Natural killer cell (primary cell): ENCODE measurements around the gene VGLL4. TPM values are rescaled to one million over a fixed set of nuclear protein-coding genes. Genes with fewer than 3 reads are reported as not detected.
"Not testable (repeated sequence)": the region's sequence is repeated elsewhere in the genome, so short reads cannot be mapped to it uniquely, and the experiment has no call there.

Experiments used
- ATAC-seq, 3 donors: fragments of 150-1000 bp in 2 of 3; fragments of 200-7000 bp in 1 of 3; cut with Tn5 transposase; 1 replicate in 1 of 3; 2 replicates in 2 of 3; pipeline ENCODE4 v1.10.0; 2021; ENCODE audit warnings: mild to moderate bottlenecking in 2 of 3, moderate library complexity in 2 of 3
- DNase-seq, 2 donors: peaks; one replicate each; pipeline versions ENCODE4 v3.0.0 to v3.0.0-alpha.2; 2013 to 2021; ENCODE audit warnings: mixed read lengths in 1 of 2
- H3K27ac ChIP-seq: one replicate; pipeline ENCODE4 v1.5.1; 2013; ENCODE audit warnings: mild to moderate bottlenecking, low read length
- H3K27me3 ChIP-seq: one replicate; pipeline ENCODE4 v1.6.1; 2013; ENCODE audit warnings: low read length; ENCODE audit not compliant: control insufficient read depth, insufficient read depth
- H3K36me3 ChIP-seq: one replicate; pipeline ENCODE4 v1.6.1; 2013; ENCODE audit warnings: low read length; ENCODE audit not compliant: control insufficient read depth, insufficient read depth
- H3K4me1 ChIP-seq: one replicate; pipeline ENCODE4 v1.6.1; 2013; ENCODE audit warnings: low read length; ENCODE audit not compliant: control insufficient read depth, insufficient read depth
- H3K4me3 ChIP-seq: one replicate; pipeline ENCODE4 v1.5.1; 2013; ENCODE audit warnings: low read length
- H3K9me3 ChIP-seq: one replicate; pipeline ENCODE4 v1.6.1; 2013; ENCODE audit warnings: low read length; ENCODE audit not compliant: control insufficient read depth, insufficient read depth
- H3K27ac Mint-ChIP-seq, 2 donors: one replicate each; pipeline ENCODE4 v1.8.0; 2022; ENCODE audit warnings: mild to moderate bottlenecking in 2 of 2, mixed read lengths in 2 of 2, moderate library complexity in 1 of 2
- H3K27me3 Mint-ChIP-seq, 2 donors: one replicate each; pipeline ENCODE4 v1.8.0; 2022; ENCODE audit warnings: low read depth in 2 of 2, mixed read lengths in 2 of 2
- H3K36me3 Mint-ChIP-seq: one replicate; pipeline ENCODE4 v1.8.0; 2022; ENCODE audit warnings: mixed read lengths
- H3K4me1 Mint-ChIP-seq, 2 donors: one replicate each; pipeline ENCODE4 v1.8.0; 2022; ENCODE audit warnings: mixed read lengths in 2 of 2
- H3K4me3 Mint-ChIP-seq: one replicate; pipeline ENCODE4 v1.8.0; 2022; ENCODE audit warnings: mild to moderate bottlenecking, moderate library complexity, mixed read lengths
- H3K9me3 Mint-ChIP-seq, 2 donors: one replicate each; pipeline ENCODE4 v1.8.0; 2022; ENCODE audit warnings: mixed read lengths in 2 of 2
- WGBS: methylation state at CpG from one replicate; pipeline ENCODE4 v1.1.7; 2013; ENCODE audit warnings: missing lambda C conversion rate; ENCODE audit not compliant: insufficient coverage; 5-methylcytosine and 5-hydroxymethylcytosine counted together
- intact Hi-C: fragments of 100-400 bp; cut with micrococcal nuclease; formaldehyde crosslinking; loops from one replicate; pipeline ENCODE4 v1.14.2; 2022
- total RNA-seq, 4 donors: library from RNA; stranded (reverse); fragments of 120-200 nt in 1 of 4; gene quantifications; one replicate each; pipeline versions ENCODE4 v1.2.3 to v1.2.4, GENCODE V29; 2013 to 2022
- TF ChIP-seq, protein P1 (sequence below): fragments of 200-600 bp; IDR thresholded peaks from one replicate; pipeline ENCODE4 v1.8.0; 2022; ENCODE audit warnings: antibody characterized with exemption

VGLL4 gene
- total RNA-seq, 3 donors from 2014 or later (not counting 1 experiment from before 2014, with no cell fraction given) = 29.5 to 42.8 (median 34.6) TPM

DNA sequence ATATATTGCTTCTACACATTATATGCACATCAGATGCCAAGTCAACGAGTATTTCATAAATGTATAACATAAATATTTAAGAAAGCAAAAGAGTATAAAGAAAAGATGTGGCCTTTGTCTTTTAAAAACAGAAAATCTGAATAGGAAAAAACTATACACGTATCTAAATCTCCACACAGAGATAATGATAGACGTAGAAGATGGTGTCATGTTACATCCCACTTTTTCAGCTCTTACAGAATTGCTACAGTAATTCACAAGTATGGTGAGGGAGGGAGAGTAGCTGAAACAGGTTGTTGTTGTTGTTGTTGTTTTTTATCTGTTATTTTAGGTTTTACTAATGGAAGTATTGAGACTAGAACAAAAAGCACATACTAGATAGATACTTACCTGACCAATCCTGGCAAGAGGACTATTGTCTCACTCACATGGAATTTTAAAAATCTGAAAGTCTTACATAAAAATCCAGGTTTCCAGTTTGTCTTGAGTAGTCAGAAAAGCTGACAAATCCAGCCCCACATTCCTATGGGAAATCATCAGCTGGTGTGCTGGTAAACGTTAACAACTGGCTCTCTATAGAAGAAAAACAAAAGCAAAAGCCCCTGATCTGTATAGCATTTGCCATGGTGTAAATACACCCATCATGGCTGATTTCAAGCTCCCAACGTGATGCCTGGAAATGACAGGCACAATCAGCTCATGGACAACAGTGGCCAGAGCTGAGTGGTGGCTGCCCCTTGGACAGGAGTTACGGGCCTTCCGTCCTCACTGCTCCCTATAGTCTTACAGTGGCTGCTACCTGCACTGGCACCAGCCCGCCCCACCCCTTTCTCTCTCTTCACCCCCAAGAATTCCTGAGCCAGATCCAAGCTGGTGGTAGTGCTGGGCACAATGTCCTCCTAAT lies 47.4 kb upstream of the VGLL4 start:
- no peak for ATAC-seq
- no peaks in the 10 kb centered on the region for H3K4me1 ChIP-seq
- H3K27me3 ChIP-seq = no peaks in the 10 kb centered on the region
- no peaks in the 10 kb centered on the region for H3K36me3 Mint-ChIP-seq
- H3K9me3 Mint-ChIP-seq = no peaks in the 10 kb centered on the region
- no peak overlapping the region for H3K4me3 ChIP-seq
- H3K27ac Mint-ChIP-seq = no peak overlapping the region
- intact Hi-C loops = no loop called here
- no peaks in the 10 kb centered on the region for H3K36me3 ChIP-seq
- TF ChIP-seq, protein P1, sequence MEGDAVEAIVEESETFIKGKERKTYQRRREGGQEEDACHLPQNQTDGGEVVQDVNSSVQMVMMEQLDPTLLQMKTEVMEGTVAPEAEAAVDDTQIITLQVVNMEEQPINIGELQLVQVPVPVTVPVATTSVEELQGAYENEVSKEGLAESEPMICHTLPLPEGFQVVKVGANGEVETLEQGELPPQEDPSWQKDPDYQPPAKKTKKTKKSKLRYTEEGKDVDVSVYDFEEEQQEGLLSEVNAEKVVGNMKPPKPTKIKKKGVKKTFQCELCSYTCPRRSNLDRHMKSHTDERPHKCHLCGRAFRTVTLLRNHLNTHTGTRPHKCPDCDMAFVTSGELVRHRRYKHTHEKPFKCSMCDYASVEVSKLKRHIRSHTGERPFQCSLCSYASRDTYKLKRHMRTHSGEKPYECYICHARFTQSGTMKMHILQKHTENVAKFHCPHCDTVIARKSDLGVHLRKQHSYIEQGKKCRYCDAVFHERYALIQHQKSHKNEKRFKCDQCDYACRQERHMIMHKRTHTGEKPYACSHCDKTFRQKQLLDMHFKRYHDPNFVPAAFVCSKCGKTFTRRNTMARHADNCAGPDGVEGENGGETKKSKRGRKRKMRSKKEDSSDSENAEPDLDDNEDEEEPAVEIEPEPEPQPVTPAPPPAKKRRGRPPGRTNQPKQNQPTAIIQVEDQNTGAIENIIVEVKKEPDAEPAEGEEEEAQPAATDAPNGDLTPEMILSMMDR = no peak
- no peak for DNase-seq
- no peaks in the 10 kb centered on the region for H3K27me3 Mint-ChIP-seq
- H3K9me3 ChIP-seq = no peaks in the 10 kb centered on the region
- 94% methylated on average over 6 of the region's 8 CpGs for WGBS
- no peak overlapping the region for H3K4me3 Mint-ChIP-seq
- H3K4me1 Mint-ChIP-seq = no peaks in the 10 kb centered on the region
- no peak overlapping the region for H3K27ac ChIP-seq

DNA sequence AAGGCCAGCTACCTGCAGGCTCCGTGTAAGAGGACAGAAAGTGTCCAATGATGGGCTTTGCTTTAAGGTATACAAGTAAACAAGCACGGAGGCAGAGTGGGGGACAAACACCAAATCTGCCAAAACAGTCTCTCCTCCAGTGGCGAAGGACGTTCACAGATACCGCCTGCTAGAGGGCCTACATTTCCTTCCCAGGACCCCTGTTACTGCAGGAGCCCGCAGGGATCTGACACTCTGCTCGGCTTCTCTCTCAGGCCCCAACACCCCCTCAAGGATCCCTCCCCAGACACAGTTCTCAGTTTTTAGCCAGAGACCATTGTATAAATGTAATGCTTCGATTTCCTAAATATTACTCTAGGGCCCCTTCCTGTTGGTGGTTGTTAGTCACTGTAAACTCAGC lies 46.0 kb upstream of the VGLL4 start:
- Histone ChIP-seq H3K27ac (no peak overlapping the region), H3K4me1 (no peaks in the 10 kb centered on the region), H3K36me3 (no peaks in the 10 kb centered on the region), H3K27me3 (no peaks in the 10 kb centered on the region), H3K4me3 (no peak overlapping the region), H3K9me3 (no peaks in the 10 kb centered on the region)
- ATAC-seq = no peak
- Mint-ChIP-seq H3K4me1 (no peaks in the 10 kb centered on the region), H3K36me3 (no peaks in the 10 kb centered on the region), H3K9me3 (no peaks in the 10 kb centered on the region), H3K4me3 (no peak overlapping the region), H3K27ac (no peak overlapping the region), H3K27me3 (no peaks in the 10 kb centered on the region)
- TF ChIP-seq, protein P1 = no peak
- intact Hi-C loops = no loop called here
- 92% methylated on average over 7 of the region's 8 CpGs for WGBS
- no peak for DNase-seq

DNA sequence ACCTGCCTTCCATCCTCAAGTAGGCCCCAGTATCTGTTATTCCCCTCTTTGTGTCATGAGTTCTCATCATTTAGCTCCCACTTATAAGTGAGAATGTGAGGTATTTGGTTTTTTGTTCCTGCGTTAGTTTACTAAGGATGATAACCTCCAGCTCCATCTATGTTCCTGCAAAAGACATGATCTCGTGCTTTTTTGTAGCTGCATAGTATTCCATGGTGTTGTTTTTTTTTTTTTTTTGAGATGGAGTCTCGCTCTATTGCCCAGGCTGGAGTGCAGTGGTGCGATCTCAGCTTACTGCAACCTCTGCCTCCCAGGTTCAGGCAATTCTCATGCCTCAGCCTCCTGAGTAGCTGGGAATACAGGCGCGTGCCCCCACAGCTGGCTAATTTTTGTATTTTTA lies 41.3 kb upstream of the VGLL4 start:
- not testable (repeated sequence) for ATAC-seq
- WGBS = 95% methylated on average over 4 of the region's 6 CpGs

DNA sequence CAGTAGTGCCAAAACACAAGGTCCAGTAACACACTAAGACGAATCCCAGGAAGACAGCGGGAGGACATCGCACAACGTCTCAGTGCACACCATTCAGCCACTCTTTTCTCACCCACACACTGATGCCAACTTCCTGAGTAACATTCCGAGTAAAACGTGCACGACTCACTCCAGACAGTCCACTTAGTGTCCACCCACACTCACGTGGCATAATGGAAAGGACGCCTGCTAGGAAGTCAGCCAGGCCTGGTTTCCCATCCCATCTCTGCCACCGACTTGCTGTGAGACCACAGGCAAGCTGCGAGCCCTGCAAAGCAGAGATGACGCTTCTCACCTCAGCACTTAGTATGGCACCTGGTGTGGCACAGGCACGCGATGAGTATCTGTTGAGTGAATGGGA lies 36.8 kb upstream of the VGLL4 start:
- Mint-ChIP-seq H3K27ac (no peak overlapping the region), H3K9me3 (no peaks in the 10 kb centered on the region), H3K4me3 (no peak overlapping the region), H3K36me3 (no peaks in the 10 kb centered on the region), H3K27me3 (no peaks in the 10 kb centered on the region), H3K4me1 (no peaks in the 10 kb centered on the region)
- peak in 1 of 3 donors; percentile 10 for ATAC-seq
- no peaks in the 10 kb centered on the region for H3K9me3 ChIP-seq
- no peaks in the 10 kb centered on the region for H3K4me1 ChIP-seq
- intact Hi-C loops = no loop called here
- H3K36me3 ChIP-seq = no peaks in the 10 kb centered on the region
- no peak overlapping the region for H3K4me3 ChIP-seq
- 90% methylated on average over 14 of the region's 14 CpGs for whole genome bisulfite sequencing
- no peaks in the 10 kb centered on the region for H3K27me3 ChIP-seq
- H3K27ac ChIP-seq = no peak overlapping the region
- TF ChIP-seq, protein P1 = no peak
- no peak for DNase-seq

More for the DNA sequence above, 41.3 kb upstream of the VGLL4 start:
- H3K27ac ChIP-seq, H3K36me3 Mint-ChIP-seq, DNase-seq, H3K9me3 Mint-ChIP-seq, intact Hi-C loops, H3K27me3 Mint-ChIP-seq, H3K4me1 ChIP-seq, H3K4me1 Mint-ChIP-seq, H3K27me3 ChIP-seq, H3K9me3 ChIP-seq, H3K4me3 ChIP-seq, H3K27ac Mint-ChIP-seq, H3K36me3 ChIP-seq, H3K4me3 Mint-ChIP-seq: not testable (repeated sequence)
